Measurements from ENCODE around the gene DDX11.
"Not testable (repeated sequence)": the region's sequence is repeated elsewhere in the genome, so short reads cannot be mapped to it uniquely, and the experiment has no call there.

Gene DDX11

DNA sequence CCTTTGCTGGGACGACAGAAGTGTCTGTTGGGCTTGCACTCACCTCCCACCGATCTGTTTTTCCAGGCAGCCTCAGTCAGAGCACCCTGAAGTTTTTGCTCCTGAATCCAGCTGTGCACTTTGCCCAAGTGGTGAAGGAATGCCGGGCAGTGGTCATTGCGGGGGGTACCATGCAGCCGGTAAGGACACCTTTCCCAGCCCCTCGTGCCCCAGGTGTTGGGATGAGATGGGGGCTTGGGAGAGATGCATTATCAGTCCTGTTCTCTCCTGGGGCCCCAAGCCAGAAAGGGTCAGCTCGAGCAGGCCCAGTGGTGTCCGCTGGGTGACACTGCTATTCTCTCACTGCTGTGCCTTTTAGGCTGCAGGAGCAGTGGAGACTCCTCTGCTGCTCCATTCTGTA, 24.2 kb downstream of the DDX11 start:
- H3K4me3 ChIP-seq (ENCODE audit: low read length), result not testable (repeated sequence)

DNA sequence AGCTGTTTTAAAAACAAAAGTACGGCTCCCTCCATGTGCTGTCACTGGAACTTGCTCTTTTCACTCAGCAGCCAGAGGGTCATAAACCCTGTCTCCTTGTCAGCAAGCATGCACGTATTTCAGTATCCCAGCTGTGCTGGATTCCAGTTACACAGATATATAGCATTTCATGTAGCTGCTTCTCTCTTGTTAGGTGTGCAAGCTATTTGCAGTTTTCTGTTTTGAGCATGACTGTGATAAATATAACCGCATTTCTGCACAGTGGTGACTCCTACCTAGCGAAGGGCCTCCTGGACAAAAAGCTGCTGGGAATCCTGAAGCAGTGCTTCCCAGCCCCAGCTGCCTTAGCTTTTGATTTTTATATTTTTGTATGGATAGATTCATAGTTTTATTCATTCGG, 24.7 kb downstream of the DDX11 start:
- H3K4me3 ChIP-seq (ENCODE audit: low read length), result not testable (repeated sequence)

DNA sequence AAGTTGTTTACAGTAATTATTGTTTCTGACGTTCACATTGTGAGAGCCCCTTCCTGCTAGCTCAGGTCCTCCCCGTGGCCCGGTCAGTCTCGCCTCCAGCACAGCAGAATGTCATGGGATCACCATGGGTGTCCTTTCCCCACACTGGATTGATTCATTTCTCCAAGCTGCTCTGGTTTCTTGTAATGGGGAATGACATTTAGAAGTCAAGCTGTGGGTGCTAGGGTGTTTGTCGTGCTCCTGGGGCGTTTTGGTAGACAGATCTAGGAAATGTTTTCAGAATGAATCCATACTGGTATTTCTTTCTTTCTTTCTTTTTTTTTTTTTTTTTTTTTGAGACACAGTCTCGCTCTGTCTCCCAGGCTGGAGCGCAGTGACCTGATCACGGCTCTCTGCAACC, 25.1 kb downstream of the DDX11 start:
- H3K4me3 ChIP-seq (ENCODE audit: low read length), result not testable (repeated sequence)

DNA sequence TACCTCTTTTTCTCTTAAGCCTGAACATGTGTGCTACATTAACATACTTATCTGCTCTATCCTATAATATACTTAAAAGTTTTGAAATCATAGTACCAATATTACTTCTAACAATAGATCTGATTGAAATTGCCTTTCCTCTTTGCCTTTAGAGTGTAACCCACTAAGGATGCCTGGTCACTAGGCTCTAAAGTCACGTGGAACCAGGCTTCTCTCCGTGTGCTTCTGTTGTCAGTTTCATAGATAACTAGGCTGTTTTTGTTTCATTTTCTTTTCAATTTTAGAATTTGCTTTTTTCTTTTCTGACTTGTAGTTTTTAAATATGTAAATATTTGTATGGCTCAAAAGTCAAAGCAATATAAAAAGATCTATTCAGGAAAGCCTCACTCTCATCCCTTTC, 25.8 kb downstream of the DDX11 start:
- H3K4me3 ChIP-seq (ENCODE audit: low read length), result not testable (repeated sequence)

DNA sequence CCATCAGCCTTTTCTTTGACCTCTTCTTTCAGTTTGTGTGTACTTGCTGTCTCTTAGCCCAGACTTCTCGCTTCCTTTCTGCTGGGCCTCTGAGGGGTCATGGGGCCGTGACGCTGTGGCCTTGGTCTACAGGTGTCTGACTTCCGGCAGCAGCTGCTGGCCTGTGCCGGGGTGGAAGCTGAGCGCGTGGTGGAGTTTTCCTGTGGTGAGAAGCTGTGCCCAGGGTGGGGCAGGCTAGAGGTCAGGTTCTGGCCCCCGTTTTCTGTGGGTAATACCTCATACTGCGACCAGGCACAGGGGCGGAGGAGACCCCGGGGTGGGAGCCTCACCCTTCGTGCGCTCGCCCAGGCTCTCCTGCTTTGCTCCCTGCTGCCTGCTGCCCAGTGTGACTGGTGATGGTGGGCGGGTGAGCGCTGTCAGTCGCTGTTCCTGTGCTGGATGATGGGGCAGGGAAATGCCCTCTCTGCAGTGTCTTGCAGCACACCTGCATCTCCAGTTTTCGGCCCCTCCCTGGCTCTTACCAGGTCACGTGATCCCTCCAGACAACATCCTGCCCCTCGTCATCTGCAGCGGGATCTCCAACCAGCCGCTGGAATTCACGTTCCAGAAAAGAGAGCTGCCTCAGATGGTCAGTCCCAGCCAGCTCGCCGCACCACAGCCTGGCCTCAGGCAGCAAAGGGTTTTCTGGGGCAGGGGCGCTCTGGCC, 27.0 kb downstream of the DDX11 start:
- not testable (repeated sequence) for H3K4me3 ChIP-seq (ENCODE audit: low read length)

DNA sequence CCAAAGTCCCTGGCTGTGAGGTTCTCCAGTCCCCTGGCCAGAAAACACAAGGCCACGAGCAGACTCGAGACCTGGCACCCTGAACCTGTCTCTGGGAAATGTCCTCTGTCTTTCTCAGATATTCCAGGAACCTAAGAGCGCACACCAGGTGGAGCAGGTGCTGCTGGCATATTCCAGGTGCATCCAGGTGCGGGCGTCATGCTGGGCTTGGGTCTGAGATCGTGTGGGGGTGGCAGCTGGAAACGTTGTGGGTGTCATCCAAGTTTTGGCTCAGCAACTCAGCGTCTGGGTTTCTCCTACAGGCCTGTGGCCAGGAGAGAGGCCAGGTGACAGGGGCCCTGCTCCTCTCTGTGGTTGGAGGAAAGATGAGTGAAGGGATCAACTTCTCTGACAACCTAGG, 28.5 kb downstream of the DDX11 start:
- H3K4me3 ChIP-seq (ENCODE audit: low read length), result not testable (repeated sequence)

DNA sequence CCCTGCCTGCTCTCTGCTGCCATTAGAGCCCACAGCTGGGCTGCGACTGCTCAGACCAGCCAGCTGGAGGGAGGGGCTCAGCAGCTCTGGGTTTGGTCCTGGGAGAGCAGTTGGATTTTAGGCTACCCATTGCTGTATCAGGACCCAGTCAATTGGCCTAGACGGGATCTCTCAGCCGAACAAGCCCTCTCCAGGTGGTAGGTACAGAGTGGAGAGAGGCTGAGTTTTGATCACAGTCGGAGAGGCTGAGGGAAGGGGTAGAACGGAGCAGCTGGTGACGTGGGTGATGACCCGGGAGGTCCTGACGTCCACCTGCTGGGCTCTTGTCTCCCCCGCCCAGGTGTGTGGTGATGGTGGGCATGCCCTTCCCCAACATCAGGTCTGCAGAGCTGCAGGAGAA, 28.9 kb downstream of the DDX11 start:
- not testable (repeated sequence) for H3K4me3 ChIP-seq (ENCODE audit: low read length)

DNA sequence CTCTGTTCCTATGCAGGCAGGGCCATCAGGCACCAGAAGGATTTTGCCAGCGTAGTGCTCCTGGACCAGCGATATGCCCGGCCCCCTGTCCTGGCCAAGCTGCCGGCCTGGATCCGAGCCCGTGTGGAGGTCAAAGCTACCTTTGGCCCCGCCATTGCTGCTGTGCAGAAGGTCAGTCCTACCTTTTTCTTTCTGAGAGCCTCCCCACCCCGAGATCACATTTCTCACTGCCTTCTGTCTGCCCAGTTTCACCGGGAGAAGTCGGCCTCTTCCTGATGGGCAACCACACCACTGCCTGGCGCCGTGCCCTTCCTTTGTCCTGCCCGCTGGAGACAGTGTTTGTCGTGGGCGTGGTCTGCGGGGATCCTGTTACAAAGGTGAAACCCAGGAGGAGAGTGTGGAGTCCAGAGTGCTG, 29.9 kb downstream of the DDX11 start:
- not testable (repeated sequence) for H3K4me3 ChIP-seq (ENCODE audit: low read length)

DNA sequence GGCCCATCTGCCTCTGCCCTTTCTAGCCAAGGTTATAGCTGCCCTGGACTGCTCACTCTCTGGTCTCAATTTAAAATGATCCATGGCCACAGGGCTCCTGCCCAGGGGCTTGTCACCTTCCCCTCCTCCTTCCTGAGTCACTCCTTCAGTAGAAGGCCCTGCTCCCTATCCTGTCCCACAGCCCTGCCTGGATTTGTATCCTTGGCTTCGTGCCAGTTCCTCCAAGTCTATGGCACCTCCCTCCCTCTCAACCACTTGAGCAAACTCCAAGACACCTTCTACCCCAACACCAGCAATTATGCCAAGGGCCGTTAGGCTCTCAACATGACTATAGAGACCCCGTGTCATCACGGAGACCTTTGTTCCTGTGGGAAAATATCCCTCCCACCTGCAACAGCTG, 30.6 kb downstream of the DDX11 start:
- H3K4me3 ChIP-seq (ENCODE audit: low read length), result not testable (repeated sequence)

DNA sequence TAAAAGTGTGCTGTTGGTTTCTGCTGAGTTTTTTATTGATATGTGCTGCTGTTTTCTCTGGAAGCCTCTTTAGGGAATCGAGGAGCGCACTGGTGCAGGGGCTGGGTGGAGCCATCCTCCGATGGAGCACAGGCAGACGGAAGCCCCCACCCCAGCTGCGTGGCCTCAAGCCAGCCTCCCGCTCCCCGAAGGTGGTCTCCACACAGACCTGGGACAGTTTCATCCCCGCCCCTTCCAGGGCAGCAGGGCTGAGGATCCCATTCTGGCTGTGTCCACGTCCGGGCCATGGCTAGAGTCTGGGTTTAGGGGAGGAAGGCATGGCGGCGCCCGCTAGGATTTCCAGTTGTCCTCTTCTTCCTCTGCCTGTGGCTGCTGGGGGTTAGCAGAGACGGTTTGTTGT, 31.1 kb downstream of the DDX11 start:
- H3K4me3 ChIP-seq (ENCODE audit: low read length), result not testable (repeated sequence)

DNA sequence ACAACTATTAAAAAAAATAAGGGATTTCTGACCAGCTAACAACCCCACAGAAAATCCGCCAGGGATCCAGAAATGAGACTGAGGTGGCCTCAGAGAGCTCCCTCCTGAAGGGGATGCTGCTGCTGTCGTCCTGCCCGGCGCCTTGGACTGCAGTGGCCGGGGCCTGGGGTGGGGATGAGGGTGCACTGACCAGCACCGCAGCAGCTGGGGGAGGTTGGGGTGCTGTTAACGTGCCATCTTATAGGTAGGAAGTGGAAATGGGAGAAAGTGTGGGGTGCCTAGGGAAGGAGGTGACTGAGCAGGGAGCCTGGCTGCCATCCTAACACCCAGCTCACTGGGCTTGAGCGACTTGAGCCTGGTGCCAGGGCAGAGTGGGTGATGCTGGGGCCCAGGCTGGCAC, 32.0 kb downstream of the DDX11 start:
- H3K4me3 ChIP-seq (ENCODE audit: low read length), result no peak overlapping the region
- no peak for TF ChIP-seq ZNF274 (IDR thresholded peaks at IDR 0.05; ENCODE audit: low read depth, low read length)

DNA sequence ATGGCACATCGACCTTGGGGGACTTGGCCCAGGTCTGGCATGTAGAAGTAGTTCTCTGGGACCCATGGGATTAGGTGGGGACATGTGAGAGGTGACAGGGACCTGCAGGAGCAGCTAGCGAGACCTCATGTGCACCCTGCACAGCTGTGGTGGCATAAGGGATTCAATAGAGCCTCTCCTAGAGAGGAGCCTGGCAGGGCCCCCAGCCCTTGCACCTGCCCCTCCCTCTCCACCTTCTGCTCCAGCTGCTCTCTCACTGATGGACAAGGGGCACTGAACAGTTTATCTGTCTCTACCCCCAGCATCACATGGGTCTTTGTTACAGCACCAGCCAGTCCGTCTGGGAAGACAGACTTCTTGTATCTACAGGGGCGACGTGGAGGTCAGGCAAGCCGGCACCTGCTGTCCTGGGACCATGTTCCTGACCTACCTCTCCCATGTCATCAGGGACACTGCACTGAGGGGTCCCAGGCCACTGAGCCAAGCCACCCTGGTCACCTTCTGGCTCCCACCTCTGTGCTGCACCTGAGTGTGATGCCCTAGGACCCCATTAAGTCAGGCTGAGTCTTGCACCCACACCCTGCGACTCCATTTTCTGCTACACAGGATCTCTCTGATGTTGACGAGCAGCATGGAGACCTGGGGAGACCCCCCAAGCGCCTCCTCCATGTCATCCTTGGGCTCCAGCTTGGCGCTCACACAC, 32.6 kb downstream of the DDX11 start:
- no peak overlapping the region for H3K4me3 ChIP-seq (ENCODE audit: low read length)
- no peak for TF ChIP-seq ZNF274 (IDR thresholded peaks at IDR 0.05; ENCODE audit: low read depth, low read length)

DNA sequence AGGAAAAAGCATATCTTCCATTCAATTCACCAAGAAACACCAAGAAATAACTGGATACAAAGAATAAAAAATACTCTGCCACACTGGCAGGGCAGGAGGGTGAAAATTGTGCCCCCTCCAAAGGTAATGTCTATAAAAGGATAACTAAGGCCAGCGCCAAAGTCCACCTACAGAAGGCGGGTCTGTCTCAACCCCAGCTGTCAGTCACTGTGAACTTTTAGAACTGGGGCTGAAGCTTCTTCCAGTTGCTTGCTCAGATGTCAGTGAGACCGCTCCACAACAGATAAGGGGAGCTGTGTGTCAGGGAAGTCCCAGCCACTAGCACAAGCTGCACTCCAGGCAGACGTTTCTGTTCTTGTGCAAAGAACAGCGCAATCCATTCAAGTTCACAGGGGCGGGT, 36.1 kb downstream of the DDX11 start:
- not testable (repeated sequence) for H3K4me3 ChIP-seq (ENCODE audit: low read length)

DNA sequence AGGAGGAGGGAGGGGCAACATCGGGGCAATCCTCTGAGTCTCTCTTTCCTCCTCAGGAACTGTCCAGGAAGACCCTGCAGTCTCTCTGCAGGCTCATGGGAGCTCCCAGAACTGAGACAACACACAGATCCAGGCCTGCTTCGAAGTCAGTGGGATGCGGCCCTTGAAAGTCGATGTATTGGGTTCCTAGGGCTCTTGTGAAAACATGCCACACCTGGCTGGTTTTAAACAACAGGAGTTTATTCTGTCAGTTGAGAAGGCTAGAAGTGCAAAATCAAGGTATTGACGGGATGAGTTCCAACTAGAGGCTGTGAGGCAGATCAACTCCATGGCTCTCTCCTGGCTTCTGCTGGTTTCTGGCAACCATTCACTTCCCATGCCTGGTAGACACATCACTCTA, 36.6 kb downstream of the DDX11 start:
- H3K4me3 ChIP-seq (ENCODE audit: low read length), result not testable (repeated sequence)

DNA sequence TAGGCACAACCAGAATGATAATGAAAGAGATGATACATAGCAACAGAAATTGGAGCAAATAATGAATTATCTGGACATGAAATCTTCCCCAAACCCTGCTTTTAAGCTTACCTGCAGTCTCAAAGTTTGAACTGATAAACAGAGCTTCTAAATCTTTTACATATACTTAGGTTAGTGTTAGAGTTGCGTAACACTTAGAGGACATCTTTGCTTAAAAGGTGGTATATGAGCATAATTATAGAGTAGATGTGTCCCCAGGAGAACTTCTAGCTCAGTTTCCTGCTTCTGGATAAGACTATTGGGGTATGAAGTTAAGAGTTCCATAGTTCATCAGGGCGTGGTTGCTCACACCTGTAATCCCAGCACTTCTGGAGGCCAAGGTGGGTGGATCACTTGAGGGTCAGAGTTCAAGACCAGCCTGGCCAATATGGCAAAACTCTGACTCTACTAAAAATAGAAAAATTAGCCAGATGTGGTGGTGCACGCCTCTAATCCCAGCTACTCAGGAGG, 41.5 kb downstream of the DDX11 start:
- not testable (repeated sequence) for H3K4me3 ChIP-seq (ENCODE audit: low read length)

DNA sequence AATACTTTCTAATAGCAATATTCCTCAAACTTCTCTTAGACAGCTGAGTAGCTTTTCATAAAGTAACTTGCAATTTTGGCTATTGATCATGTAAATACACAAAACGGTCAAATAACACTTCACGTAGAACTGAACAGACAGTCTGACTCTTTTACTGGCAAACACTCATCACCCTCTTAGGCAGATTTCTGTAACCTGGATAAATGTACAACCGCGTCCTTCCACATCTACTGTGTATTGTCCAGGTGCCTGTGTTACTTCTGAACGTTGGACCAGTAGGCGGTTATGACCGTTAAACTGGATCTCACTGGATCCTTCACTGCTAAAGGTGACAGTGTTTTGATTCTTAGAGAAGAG, 43.2 kb downstream of the DDX11 start:
- not testable (repeated sequence) for H3K4me3 ChIP-seq (ENCODE audit: low read length)
